Measurements from ENCODE around the gene TMEM41B.

DNA sequence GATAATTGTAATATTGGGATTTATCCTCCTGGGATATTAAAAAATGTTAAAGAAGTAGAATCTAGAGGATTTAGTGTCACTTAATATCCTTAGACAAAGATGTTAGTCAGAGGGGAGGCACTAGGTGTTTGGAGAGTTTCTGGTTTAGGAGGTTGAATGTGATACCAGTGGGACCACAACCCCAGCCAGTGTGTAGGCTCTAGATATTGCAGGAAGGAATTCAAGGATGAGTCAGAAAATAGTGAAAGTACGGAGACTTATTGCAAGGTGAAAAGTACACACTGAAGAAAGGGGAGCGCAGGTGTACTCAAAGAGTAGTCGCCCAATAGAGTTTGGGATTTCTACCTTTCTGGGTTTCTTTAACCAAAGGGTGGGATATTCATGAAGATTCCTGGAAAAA is 5.7 kb upstream of the TMEM41B start:
- TF ChIP-seq, protein P1, sequence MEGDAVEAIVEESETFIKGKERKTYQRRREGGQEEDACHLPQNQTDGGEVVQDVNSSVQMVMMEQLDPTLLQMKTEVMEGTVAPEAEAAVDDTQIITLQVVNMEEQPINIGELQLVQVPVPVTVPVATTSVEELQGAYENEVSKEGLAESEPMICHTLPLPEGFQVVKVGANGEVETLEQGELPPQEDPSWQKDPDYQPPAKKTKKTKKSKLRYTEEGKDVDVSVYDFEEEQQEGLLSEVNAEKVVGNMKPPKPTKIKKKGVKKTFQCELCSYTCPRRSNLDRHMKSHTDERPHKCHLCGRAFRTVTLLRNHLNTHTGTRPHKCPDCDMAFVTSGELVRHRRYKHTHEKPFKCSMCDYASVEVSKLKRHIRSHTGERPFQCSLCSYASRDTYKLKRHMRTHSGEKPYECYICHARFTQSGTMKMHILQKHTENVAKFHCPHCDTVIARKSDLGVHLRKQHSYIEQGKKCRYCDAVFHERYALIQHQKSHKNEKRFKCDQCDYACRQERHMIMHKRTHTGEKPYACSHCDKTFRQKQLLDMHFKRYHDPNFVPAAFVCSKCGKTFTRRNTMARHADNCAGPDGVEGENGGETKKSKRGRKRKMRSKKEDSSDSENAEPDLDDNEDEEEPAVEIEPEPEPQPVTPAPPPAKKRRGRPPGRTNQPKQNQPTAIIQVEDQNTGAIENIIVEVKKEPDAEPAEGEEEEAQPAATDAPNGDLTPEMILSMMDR (IDR thresholded peaks at IDR 0.05): no peak
- no peak for TF ChIP-seq EP300 (IDR thresholded peaks at IDR 0.05; ENCODE audit: low read depth)
